ENCODE results near the gene AUTS2.

The AUTS2 gene

DNA sequence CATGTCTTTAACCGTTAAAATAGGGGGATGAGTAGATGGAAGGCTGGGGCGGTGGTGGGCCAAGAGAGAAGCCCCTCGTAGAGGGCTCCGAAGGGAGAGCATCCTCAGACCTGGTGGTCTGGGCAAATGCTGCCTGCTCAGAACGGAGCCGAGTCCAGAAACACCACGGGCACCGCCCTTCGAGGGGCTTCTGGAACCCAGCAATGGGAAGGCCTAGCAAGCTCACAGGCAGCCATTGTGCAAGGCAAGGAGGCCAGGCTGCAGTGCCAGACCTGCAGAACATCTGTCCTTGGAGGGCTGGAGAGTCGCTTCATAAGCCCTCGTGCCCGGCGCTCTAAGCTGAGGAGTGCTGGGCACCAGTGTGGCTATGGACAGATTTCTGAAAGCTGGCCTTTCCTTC, 889.6 kb downstream of the AUTS2 start:
- DNase-seq (ENCODE audit: low read depth): no peak
- TF ChIP-seq, protein P1, sequence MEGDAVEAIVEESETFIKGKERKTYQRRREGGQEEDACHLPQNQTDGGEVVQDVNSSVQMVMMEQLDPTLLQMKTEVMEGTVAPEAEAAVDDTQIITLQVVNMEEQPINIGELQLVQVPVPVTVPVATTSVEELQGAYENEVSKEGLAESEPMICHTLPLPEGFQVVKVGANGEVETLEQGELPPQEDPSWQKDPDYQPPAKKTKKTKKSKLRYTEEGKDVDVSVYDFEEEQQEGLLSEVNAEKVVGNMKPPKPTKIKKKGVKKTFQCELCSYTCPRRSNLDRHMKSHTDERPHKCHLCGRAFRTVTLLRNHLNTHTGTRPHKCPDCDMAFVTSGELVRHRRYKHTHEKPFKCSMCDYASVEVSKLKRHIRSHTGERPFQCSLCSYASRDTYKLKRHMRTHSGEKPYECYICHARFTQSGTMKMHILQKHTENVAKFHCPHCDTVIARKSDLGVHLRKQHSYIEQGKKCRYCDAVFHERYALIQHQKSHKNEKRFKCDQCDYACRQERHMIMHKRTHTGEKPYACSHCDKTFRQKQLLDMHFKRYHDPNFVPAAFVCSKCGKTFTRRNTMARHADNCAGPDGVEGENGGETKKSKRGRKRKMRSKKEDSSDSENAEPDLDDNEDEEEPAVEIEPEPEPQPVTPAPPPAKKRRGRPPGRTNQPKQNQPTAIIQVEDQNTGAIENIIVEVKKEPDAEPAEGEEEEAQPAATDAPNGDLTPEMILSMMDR (IDR thresholded peaks at IDR 0.05; ENCODE audit: control insufficient read depth, extremely low read depth, insufficient read depth): no peak
- H3K4me3 ChIP-seq (ENCODE audit: low read depth, low read length): no peak overlapping the region

DNA sequence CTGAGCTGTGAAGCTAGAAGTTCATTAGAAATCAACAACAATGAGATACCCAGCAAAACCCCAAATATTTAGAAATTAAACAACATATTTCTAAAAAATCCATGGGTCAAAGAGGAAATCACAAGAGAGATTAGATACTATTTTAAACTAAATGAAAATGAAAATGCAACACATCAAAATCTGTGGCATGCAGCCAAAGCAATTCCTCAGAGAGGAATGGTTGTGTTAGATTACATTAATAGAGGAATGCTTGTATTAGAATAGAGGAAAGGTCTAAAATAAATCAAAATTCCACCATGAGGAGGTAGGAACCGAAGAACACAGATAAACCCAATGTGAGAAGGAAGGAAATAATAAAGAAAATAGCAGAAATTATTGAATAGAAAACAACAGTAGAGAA, 891.5 kb downstream of the AUTS2 start:
- H3K4me3 ChIP-seq (ENCODE audit: low read depth, low read length): no peak overlapping the region
- no peak for DNase-seq (ENCODE audit: low read depth)
- TF ChIP-seq, protein P1 (IDR thresholded peaks at IDR 0.05; ENCODE audit: control insufficient read depth, extremely low read depth, insufficient read depth): no peak

DNA sequence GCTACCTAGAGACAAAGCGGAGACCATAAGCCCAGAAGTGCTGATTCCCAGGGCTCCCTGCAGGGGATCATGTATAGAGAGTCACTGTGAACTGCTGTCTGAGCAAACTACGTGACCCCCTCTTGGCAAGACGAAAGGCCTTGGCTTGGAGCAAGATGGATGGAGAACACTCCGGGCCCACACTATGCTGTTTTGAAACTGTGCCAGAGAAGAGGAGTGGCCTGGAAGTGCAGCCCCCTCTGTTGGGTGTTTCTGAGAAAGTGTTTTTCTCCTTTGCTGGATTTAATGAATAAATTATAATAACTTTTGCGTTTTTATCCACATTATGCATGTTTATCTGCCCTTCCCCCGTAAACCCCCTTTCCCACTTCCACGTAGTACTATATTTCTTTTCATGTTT, 894.4 kb downstream of the AUTS2 start:
- no peak for DNase-seq (ENCODE audit: low read depth)
- TF ChIP-seq, protein P1 (IDR thresholded peaks at IDR 0.05; ENCODE audit: control insufficient read depth, extremely low read depth, insufficient read depth): no peak
- no peak overlapping the region for H3K4me3 ChIP-seq (ENCODE audit: low read depth, low read length)

DNA sequence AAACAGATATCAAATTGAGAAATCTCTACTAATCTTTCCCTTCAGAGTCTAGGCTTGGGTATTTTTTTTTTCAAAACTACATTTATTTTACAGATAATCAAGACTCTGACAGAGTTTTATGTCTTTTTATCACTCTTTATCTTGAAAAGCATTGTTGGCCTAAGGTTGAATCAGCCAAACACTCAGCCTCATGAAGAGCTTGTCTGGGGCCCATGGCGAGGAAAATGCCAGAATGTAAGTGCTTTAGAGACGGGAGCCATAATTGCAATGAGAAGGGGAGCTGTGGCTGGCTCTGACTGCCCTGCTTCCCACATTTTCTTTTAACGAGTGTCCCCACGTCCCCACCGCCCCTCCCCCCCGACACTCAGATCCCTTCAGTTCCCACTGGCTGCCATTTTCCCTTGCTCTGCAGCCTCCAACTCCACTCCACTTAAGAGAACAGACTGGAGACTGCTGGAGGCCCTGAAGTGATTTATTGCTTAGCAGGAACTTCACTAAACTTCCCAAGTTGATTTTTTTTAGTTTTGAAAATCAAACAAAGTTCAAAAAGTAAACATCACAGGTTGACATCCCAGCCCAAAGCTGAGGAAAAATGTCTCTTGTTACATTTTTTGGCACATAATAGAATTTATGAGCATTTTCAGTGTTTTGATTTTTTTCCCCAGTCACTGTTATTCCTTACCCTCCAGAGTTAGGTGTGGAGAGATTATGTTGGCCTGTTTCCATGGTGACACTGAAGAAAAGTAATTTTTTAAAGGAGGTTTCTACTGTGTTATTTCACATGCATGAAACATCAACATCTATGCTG, 896.2 kb downstream of the AUTS2 start:
- DNase-seq (ENCODE audit: low read depth): no peak
- H3K4me3 ChIP-seq (ENCODE audit: low read depth, low read length): no peak overlapping the region
- TF ChIP-seq, protein P1 (IDR thresholded peaks at IDR 0.05; ENCODE audit: control insufficient read depth, extremely low read depth, insufficient read depth): no peak

DNA sequence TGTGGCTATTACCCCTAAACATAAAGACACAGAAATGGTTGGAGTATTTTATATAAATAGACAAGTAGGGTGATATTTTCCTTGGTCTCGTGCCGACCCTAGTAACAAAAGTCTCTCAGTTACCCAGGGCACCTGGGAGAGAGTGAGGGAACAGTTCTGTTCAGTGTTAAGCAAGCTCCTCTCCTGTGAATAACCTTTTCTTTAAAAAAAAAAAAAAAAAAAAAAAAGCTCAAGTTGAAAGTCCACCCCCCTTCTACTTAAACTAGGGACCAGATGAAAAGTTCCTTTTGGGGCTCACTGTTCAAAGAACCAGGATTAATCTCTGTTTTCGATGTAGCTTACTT, 896.7 kb downstream of the AUTS2 start:
- no peak overlapping the region for H3K4me3 ChIP-seq (ENCODE audit: low read depth, low read length)
- TF ChIP-seq, protein P1 (IDR thresholded peaks at IDR 0.05; ENCODE audit: control insufficient read depth, extremely low read depth, insufficient read depth): no peak
- no peak for DNase-seq (ENCODE audit: low read depth)

DNA sequence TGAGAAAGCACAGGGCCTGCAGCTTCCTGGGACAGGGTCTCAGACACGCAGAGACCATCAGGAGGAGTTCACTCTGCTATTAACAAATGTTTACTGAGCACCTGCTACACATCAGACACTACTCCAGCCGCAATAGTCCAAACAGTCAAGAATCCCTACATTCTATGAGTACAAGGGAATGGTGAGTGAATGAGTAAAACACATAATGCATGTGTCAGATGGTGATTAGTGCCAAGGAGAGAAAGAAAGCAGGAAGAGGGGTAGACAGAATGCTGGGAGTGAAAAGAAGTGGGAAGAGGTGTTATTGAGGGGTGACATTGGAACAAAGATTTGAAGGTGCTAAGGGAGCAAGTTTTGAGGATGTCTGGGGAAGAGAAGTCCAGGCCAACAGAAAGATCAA, 899.5 kb downstream of the AUTS2 start:
- no peak overlapping the region for H3K4me3 ChIP-seq (ENCODE audit: low read depth, low read length)
- TF ChIP-seq, protein P1 (IDR thresholded peaks at IDR 0.05; ENCODE audit: control insufficient read depth, extremely low read depth, insufficient read depth): no peak
- DNase-seq (ENCODE audit: low read depth): no peak

Data from LNCaP clone FGC (cell line).